Endothelial cell of umbilical vein (primary cell): ENCODE data around the gene MRPS6. TPM values are rescaled to one million over a fixed set of nuclear protein-coding genes. Genes with fewer than 3 reads are reported as not detected.

Source experiments
- BruUV-seq: library from RNA; stranded (reverse); fragments of 400-500 nt; replicated peaks from 2 replicates; lab custom pipeline; 2021; lab: Mats Ljungman, UMichigan
- CTCF ChIA-PET: fragments of 300-600, 350-600 bp; sonication (Branson Sonifier 250); formaldehyde crosslinking; loops from one replicate; lab custom pipeline; 2021; ENCODE audit warnings: antibody characterized with exemption, inconsistent platforms; lab: Charles Lee
- POLR2A ChIA-PET: fragments of 300-600, 350-600 bp; sonication (Branson Sonifier 250); formaldehyde crosslinking; loops from one replicate; lab custom pipeline; 2021; ENCODE audit warnings: antibody characterized with exemption, inconsistent platforms; lab: Charles Lee
- DNase-seq: peaks from one replicate; pipeline ENCODE4 v3.0.0-alpha.2; 2011; ENCODE audit warnings: low read depth, low spot score
- FAIRE-seq: peaks from 2 replicates; lab custom pipeline; 2011; peaks lifted over from hg19 to GRCh38; lab: Jason Lieb, UNC
- H2AFZ ChIP-seq: 2 replicates; pipeline ENCODE4 v1.6.0; 2012; ENCODE audit warnings: low read depth, low read length, control low read depth, inconsistent platforms
- H3K27ac ChIP-seq: 2 replicates; pipeline ENCODE4 v1.5.1; 2011; ENCODE audit warnings: low read depth, mild to moderate bottlenecking, control low read depth, low read length, moderate library complexity; ENCODE audit not compliant: insufficient read depth
- H3K27me3 ChIP-seq, 2 experiments: 2 replicates each; pipeline versions ENCODE4 v1.6.0 to v1.6.1; 2011; ENCODE audit warnings: low read length in 2 of 2, mixed read lengths in 1 of 2; ENCODE audit not compliant: control insufficient read depth in 2 of 2, insufficient read depth in 2 of 2
- H3K36me3 ChIP-seq, 2 experiments: 2 replicates in 1 of 2; 3 replicates in 1 of 2; pipeline ENCODE4 v1.5.1; 2011; ENCODE audit warnings: low read length in 2 of 2, mild to moderate bottlenecking in 1 of 2, moderate library complexity in 1 of 2; ENCODE audit not compliant: control insufficient read depth in 2 of 2, insufficient read depth in 2 of 2; ENCODE audit errors: extremely low read depth in 1 of 2
- H3K4me1 ChIP-seq: 3 replicates; pipeline ENCODE4 v1.5.1; 2011; ENCODE audit warnings: mild to moderate bottlenecking, low read length; ENCODE audit not compliant: control insufficient read depth, insufficient read depth; ENCODE audit errors: extremely low read depth
- H3K4me2 ChIP-seq: 2 replicates; pipeline ENCODE4 v1.6.1; 2011; ENCODE audit warnings: low read length, control low read depth, mixed read lengths; ENCODE audit not compliant: insufficient read depth
- H3K4me3 ChIP-seq, 3 experiments: fragments of 200-600 bp in 1 of 3; sonication (generic), shearing (Covaris generic) in 1 of 3; replicated peaks in 1 of 3; 2 replicates each; pipeline ENCODE4 v1.5.1; 2011 to 2016; ENCODE audit warnings: control low read depth in 3 of 3, low read length in 3 of 3, mild to moderate bottlenecking in 2 of 3, inconsistent platforms in 1 of 3, low read depth in 1 of 3, moderate library complexity in 1 of 3; ENCODE audit not compliant: insufficient read depth in 1 of 3
- H3K79me2 ChIP-seq: 2 replicates; pipeline ENCODE4 v1.6.0; 2012; ENCODE audit warnings: low read length, inconsistent platforms; ENCODE audit not compliant: control insufficient read depth, insufficient read depth
- H3K9ac ChIP-seq: replicated peaks from 2 replicates; pipeline ENCODE3; 2011; ENCODE audit warnings: low read length, control low read depth; ENCODE audit not compliant: insufficient read depth; ENCODE audit errors: extremely low read depth
- H3K9me1 ChIP-seq: replicated peaks from 3 replicates; pipeline ENCODE4 v1.6.0; 2011; ENCODE audit warnings: mild to moderate bottlenecking, low read length; ENCODE audit not compliant: control insufficient read depth, insufficient read depth; ENCODE audit errors: extremely low read depth
- H3K9me3 ChIP-seq: replicated peaks from 2 replicates; pipeline ENCODE4 v1.5.1; 2012; ENCODE audit warnings: low read length, inconsistent platforms; ENCODE audit not compliant: control insufficient read depth, insufficient read depth
- H4K20me1 ChIP-seq: replicated peaks from 2 replicates; pipeline ENCODE3; 2011; ENCODE audit warnings: mild to moderate bottlenecking, low read length; ENCODE audit not compliant: control insufficient read depth, insufficient read depth; ENCODE audit errors: extremely low read depth
- EZH2 ChIP-seq: IDR thresholded peaks from 2 replicates; pipeline ENCODE4 v1.6.1; 2012; ENCODE audit warnings: borderline replicate concordance, low read depth, mild to moderate bottlenecking, moderate library complexity, low read length, inconsistent platforms; ENCODE audit not compliant: severe bottlenecking
- FOS ChIP-seq: IDR thresholded peaks from 2 replicates; pipeline ENCODE4 v1.6.1; 2011; ENCODE audit warnings: mild to moderate bottlenecking, low read length, moderate library complexity, borderline replicate concordance; ENCODE audit not compliant: insufficient read depth
- GATA2 ChIP-seq: IDR thresholded peaks from 2 replicates; pipeline ENCODE4 v1.7.0; 2011; ENCODE audit warnings: low read depth, mild to moderate bottlenecking, moderate library complexity, mixed read lengths, low read length; ENCODE audit not compliant: insufficient read length, insufficient read depth
- JUN ChIP-seq: IDR thresholded peaks from 2 replicates; pipeline ENCODE4 v1.6.1; 2011; ENCODE audit warnings: borderline replicate concordance, low read depth; ENCODE audit not compliant: insufficient read length, insufficient read depth
- MYC ChIP-seq: IDR thresholded peaks from one replicate; pipeline ENCODE4 v1.6.1; 2011; ENCODE audit warnings: mild to moderate bottlenecking, low read depth, low read length
- POLR2A ChIP-seq: IDR thresholded peaks from 2 replicates; pipeline ENCODE4 v1.6.1; 2012; ENCODE audit warnings: low read depth, mild to moderate bottlenecking, control low read depth, low read length
- POLR2AphosphoS5 ChIP-seq: IDR thresholded peaks from 2 replicates; pipeline ENCODE4 v1.6.1; 2012; ENCODE audit warnings: low read depth, mild to moderate bottlenecking, control low read depth, low read length, moderate library complexity; ENCODE audit not compliant: insufficient read depth
- dilution Hi-C: fragments of 300-500 bp; cut with MboI; formaldehyde crosslinking; loops from one replicate; pipeline ENCODE4 v1.15.0; 2019; ENCODE audit warnings: low sequenced_read_pairs; ENCODE audit not compliant: extremely low pct_ligation_motif_present
- intact Hi-C: fragments of 100-400 bp; cut with micrococcal nuclease; formaldehyde crosslinking; loops from one replicate; pipeline ENCODE4 v1.10.0; 2022
- polyA plus RNA-seq, 4 experiments: library from polyadenylated mRNA; depleted of rRNA in 3 of 4; stranded (reverse) in 3 of 4; unstranded in 1 of 4; fragments of >200 nt; gene quantifications; 2 replicates each; pipeline versions ENCODE4 v1.2.1 to v1.2.3, GENCODE V29; 2011 to 2012; ENCODE audit warnings: missing spikeins in 1 of 4
- total RNA-seq: library from RNA; stranded (reverse); gene quantifications from 2 replicates; pipeline ENCODE4 v1.2.3, GENCODE V29; 2021
- TF ChIP-seq, protein P1 (sequence below): IDR thresholded peaks from 2 replicates; pipeline ENCODE4 v1.6.1; 2011; ENCODE audit not compliant: insufficient read depth, insufficient read length
- TF ChIP-seq, protein P2 (sequence below), 2 donors: IDR thresholded peaks; 1 replicate in 1 of 2; 2 replicates in 1 of 2; pipeline ENCODE4 v1.5.1; 2011; ENCODE audit warnings: low read length in 2 of 2, mild to moderate bottlenecking in 2 of 2, moderate library complexity in 2 of 2, control low read depth in 1 of 2, inconsistent platforms in 1 of 2, low read depth in 1 of 2; ENCODE audit not compliant: insufficient read depth in 1 of 2; ENCODE audit errors: extremely low read depth in 1 of 2

Gene MRPS6
- total and polyA plus RNA-seq, 2 donors (not counting 3 experiments of a cell fraction or from before 2014, with no cell fraction given): 19.8 to 37.2 TPM

DNA sequence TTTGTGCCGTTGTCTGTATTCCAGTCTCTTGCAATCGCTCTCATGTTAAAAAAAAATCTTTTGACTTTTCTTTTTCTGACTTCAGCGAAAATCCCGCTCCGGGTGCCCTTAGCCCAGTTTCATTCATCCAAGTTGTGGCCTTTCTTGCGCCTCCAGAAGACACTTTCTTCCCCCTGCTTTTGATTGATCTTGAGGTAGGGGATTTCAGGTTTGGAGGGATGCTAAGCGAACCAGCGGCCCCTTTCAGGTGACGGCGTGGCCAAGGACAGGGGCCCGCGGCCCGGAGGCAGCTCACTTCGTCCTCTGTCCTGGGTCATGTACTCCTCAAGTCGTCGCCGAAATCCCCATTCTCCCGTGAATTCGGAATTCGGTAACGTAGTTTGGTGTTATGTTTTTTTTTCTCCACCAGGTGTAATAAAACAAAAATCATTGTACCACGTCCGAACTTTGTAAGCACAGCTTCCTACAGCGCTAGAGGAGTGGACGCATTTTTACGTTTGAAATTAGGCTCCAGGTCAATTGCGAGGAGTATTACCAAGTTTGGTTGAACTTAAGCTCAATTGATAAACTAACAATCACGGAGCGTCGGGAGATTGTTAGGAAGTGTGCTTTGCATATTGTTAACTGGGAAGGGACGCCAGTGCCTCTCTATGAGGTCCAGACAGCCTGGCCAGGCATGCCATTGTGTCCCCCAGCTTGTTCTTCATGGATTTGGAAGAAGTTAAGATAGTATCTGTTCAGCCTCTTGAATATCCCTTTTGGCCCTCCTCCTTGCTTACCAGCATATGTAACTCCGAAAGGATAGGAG is 1.1 kb downstream of the MRPS6 start:
- H2AFZ ChIP-seq: peak overlapping the region; percentile 45
- FAIRE-seq (peak; percentile 80), DNase-seq (peak; percentile 24)
- H3K4me2 ChIP-seq: peak overlapping the region; percentile 93
- peak overlapping the region; percentile 79 to 83 (median 80) for H3K4me3 ChIP-seq
- H3K36me3 ChIP-seq: no peaks in the 10 kb centered on the region
- no peak overlapping the region for H3K27ac ChIP-seq
- peak overlapping the region; percentile 63 for H3K9ac ChIP-seq
- H3K4me1 ChIP-seq: peaks cover 10% of the 10 kb centered on the region
- CTCF ChIA-PET: interaction anchor here (1.0 to 2.8 kb wide), 6 partner anchors 18 to 273 kb away, joined by 3 to 38 read pairs (median 6); no protein-coding TSS in a partner anchor
- H3K27me3 ChIP-seq: no peaks in the 10 kb centered on the region
- dilution Hi-C loops: no loop called here
- peaks cover 6% of the 10 kb centered on the region for H3K79me2 ChIP-seq
- no peaks in the 10 kb centered on the region for H3K9me1 ChIP-seq
- H4K20me1 ChIP-seq: no peaks in the 10 kb centered on the region
- intact Hi-C loops: loop anchor here (5.0 kb wide), 2 partner anchors 128 to 168 kb away; no protein-coding TSS in a partner anchor
- H3K9me3 ChIP-seq: no peaks in the 10 kb centered on the region
- POLR2A ChIA-PET: no interaction called here
- TF ChIP-seq POLR2AphosphoS5 (no peak), GATA2 (no peak), FOS (no peak), POLR2A (no peak), JUN (no peak), EZH2 (no peak), MYC (no peak)
- TF ChIP-seq, protein P1, sequence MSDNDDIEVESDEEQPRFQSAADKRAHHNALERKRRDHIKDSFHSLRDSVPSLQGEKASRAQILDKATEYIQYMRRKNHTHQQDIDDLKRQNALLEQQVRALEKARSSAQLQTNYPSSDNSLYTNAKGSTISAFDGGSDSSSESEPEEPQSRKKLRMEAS: no peak
- TF ChIP-seq, protein P2, sequence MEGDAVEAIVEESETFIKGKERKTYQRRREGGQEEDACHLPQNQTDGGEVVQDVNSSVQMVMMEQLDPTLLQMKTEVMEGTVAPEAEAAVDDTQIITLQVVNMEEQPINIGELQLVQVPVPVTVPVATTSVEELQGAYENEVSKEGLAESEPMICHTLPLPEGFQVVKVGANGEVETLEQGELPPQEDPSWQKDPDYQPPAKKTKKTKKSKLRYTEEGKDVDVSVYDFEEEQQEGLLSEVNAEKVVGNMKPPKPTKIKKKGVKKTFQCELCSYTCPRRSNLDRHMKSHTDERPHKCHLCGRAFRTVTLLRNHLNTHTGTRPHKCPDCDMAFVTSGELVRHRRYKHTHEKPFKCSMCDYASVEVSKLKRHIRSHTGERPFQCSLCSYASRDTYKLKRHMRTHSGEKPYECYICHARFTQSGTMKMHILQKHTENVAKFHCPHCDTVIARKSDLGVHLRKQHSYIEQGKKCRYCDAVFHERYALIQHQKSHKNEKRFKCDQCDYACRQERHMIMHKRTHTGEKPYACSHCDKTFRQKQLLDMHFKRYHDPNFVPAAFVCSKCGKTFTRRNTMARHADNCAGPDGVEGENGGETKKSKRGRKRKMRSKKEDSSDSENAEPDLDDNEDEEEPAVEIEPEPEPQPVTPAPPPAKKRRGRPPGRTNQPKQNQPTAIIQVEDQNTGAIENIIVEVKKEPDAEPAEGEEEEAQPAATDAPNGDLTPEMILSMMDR (IDR thresholded peaks at IDR 0.05; ENCODE audit: extremely low read depth in 1 of 2, insufficient read depth in 1 of 2, low read depth in 1 of 2, low read length in 2 of 2): no peak
- BruUV-seq: TSS peak; percentile 43
